ENCODE measurements around the gene ERI3. TPM values are rescaled to one million over a fixed set of nuclear protein-coding genes. Genes with fewer than 3 reads are reported as not detected.

Gene ERI3
- total RNA-seq, 1 donor from 2014 or later, result 37.9 TPM

DNA sequence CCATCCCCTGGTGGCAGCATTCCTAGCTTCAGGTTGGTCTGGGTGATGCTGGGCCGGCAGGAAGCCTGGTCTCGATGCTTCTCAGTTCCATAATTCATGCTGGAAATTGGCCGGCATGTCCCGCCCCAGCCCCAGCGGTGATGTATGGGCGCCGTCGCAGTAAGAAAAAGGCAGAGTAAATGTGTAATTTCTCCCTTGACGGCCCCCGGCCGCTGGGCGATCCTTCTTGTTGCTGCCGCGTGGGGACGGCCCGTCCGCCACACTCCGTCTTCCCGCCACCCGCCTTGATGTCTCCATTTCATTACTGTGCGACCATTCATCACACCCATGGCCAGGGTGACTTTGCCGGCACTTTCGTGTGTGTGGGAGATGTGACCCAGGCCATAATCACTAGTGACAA, 133.3 kb downstream of the ERI3 start:
- H3K4me1 Mint-ChIP-seq, result peaks cover 20% of the 10 kb centered on the region
- DNase-seq (no peak), ATAC-seq (ENCODE audit: low read depth) (no peak)
- H3K27me3 Mint-ChIP-seq, result no peaks in the 10 kb centered on the region
- ChIA-PET CTCF (no interaction called here), POLR2A (no interaction called here)
- H3K36me3 Mint-ChIP-seq (ENCODE audit: low read depth), result peaks cover 54% of the 10 kb centered on the region
- H3K4me3 Mint-ChIP-seq, result no peak overlapping the region
- intact Hi-C loops (cut with micrococcal nuclease), result no loop called here
- no peak overlapping the region for H3K27ac Mint-ChIP-seq
- no peaks in the 10 kb centered on the region for H3K9me3 Mint-ChIP-seq
- TF ChIP-seq, protein P1, sequence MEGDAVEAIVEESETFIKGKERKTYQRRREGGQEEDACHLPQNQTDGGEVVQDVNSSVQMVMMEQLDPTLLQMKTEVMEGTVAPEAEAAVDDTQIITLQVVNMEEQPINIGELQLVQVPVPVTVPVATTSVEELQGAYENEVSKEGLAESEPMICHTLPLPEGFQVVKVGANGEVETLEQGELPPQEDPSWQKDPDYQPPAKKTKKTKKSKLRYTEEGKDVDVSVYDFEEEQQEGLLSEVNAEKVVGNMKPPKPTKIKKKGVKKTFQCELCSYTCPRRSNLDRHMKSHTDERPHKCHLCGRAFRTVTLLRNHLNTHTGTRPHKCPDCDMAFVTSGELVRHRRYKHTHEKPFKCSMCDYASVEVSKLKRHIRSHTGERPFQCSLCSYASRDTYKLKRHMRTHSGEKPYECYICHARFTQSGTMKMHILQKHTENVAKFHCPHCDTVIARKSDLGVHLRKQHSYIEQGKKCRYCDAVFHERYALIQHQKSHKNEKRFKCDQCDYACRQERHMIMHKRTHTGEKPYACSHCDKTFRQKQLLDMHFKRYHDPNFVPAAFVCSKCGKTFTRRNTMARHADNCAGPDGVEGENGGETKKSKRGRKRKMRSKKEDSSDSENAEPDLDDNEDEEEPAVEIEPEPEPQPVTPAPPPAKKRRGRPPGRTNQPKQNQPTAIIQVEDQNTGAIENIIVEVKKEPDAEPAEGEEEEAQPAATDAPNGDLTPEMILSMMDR (IDR thresholded peaks at IDR 0.05), result no peak

- ATAC-seq (ENCODE audit: low read depth) (no peak), DNase-seq (no peak)
- H3K27me3 Mint-ChIP-seq, result no peaks in the 10 kb centered on the region
- intact Hi-C loops (cut with micrococcal nuclease), result no loop called here
- TF ChIP-seq, protein P1 (IDR thresholded peaks at IDR 0.05), result no peak
- H3K4me3 Mint-ChIP-seq, result no peak overlapping the region
- peaks cover 21% of the 10 kb centered on the region for H3K4me1 Mint-ChIP-seq
- CTCF ChIA-PET, result no interaction called here
- no peak overlapping the region for H3K27ac Mint-ChIP-seq
- POLR2A ChIA-PET, result interaction anchor here (0.5 kb wide), 1 partner anchor 1173 kb away, joined by 3 read pairs; no protein-coding TSS in a partner anchor
- peaks cover 64% of the 10 kb centered on the region for H3K36me3 Mint-ChIP-seq (ENCODE audit: low read depth)
- no peaks in the 10 kb centered on the region for H3K9me3 Mint-ChIP-seq
These were observed 134.3 kb downstream of the ERI3 start for GRCh38 chr1:44220755-44221154.

- TF ChIP-seq, protein P1 (IDR thresholded peaks at IDR 0.05), result no peak
- no peak overlapping the region for H3K27ac Mint-ChIP-seq
- no peaks in the 10 kb centered on the region for H3K27me3 Mint-ChIP-seq
- no peak overlapping the region for H3K4me3 Mint-ChIP-seq
- ChIA-PET CTCF (interaction anchor here (1.6 kb wide), 1 partner anchor 432 kb away, joined by 7 read pairs; no protein-coding TSS in a partner anchor), POLR2A (interaction anchor here (0.5 kb wide), 1 partner anchor 1173 kb away, joined by 3 read pairs; no protein-coding TSS in a partner anchor)
- ATAC-seq (ENCODE audit: low read depth) (no peak), DNase-seq (no peak)
- peaks cover 24% of the 10 kb centered on the region for H3K4me1 Mint-ChIP-seq
- intact Hi-C loops (cut with micrococcal nuclease), result no loop called here
- no peaks in the 10 kb centered on the region for H3K9me3 Mint-ChIP-seq
- peaks cover 69% of the 10 kb centered on the region for H3K36me3 Mint-ChIP-seq (ENCODE audit: low read depth)
These were observed 134.9 kb downstream of the ERI3 start for GRCh38 chr1:44220001-44220751.

- no peaks in the 10 kb centered on the region for H3K27me3 Mint-ChIP-seq
- peaks cover 71% of the 10 kb centered on the region for H3K36me3 Mint-ChIP-seq (ENCODE audit: low read depth)
- DNase-seq (no peak), ATAC-seq (ENCODE audit: low read depth) (no peak)
- H3K4me1 Mint-ChIP-seq, result peaks cover 31% of the 10 kb centered on the region
- no peak overlapping the region for H3K4me3 Mint-ChIP-seq
- TF ChIP-seq, protein P1 (IDR thresholded peaks at IDR 0.05), result no peak
- H3K27ac Mint-ChIP-seq, result no peak overlapping the region
- POLR2A ChIA-PET, result no interaction called here
- no peaks in the 10 kb centered on the region for H3K9me3 Mint-ChIP-seq
- intact Hi-C loops (cut with micrococcal nuclease), result loop anchor here (10.0 kb wide), 1 partner anchor 244 kb away; the partner anchor contains the start of genes ATP6V0B, B4GALT2 and DPH2
- CTCF ChIA-PET, result interaction anchor here (1.6 kb wide), 1 partner anchor 433 kb away, joined by 7 read pairs; no protein-coding TSS in a partner anchor
These were observed 135.8 kb downstream of the ERI3 start for GRCh38 chr1:44219301-44219626.

DNA sequence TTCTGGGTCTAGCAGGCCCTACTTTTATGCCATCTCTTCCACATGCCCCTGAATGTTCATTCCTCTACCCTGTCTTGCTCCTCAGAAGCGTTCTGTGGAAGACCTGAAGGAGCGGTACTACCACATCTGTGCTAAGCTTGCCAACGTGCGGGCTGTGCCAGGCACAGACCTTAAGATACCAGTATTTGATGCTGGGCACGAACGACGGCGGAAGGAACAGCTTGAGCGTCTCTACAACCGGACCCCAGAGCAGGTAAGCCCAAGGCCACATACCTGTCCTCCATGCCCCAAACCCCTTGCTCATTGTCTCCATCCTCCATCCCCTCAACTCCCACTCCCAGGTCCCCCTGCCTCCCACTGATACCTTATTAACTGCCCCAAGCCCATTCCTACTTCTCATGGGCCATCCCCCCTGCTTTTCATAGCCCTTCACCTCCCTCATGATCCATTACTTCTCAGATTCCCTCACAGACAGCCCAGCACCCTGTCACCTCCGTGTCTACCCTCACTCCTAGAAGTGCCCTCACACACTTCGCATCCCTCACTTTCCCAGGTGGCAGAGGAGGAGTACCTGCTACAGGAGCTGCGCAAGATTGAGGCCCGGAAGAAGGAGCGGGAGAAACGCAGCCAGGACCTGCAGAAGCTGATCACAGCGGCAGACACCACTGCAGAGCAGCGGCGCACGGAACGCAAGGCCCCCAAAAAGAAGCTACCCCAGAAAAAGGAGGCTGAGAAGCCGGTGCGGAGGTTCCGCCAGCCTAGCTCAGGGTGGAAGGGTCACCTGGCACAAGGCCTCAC, 136.4 kb downstream of the ERI3 start:
- ChIA-PET CTCF (interaction anchor here (1.4 to 1.6 kb wide), 6 partner anchors 9 to 434 kb away, joined by 4 to 15 read pairs (median 5); no protein-coding TSS in a partner anchor), POLR2A (no interaction called here)
- H3K36me3 Mint-ChIP-seq (ENCODE audit: low read depth), result peaks cover 71% of the 10 kb centered on the region
- H3K27ac Mint-ChIP-seq, result no peak overlapping the region
- no peak overlapping the region for H3K4me3 Mint-ChIP-seq
- no peaks in the 10 kb centered on the region for H3K27me3 Mint-ChIP-seq
- DNase-seq, result no peak
- H3K9me3 Mint-ChIP-seq, result no peaks in the 10 kb centered on the region
- intact Hi-C loops (cut with micrococcal nuclease), result loop anchor here (10.0 kb wide), 1 partner anchor 244 kb away; the partner anchor contains the start of genes ATP6V0B, B4GALT2 and DPH2
- peaks cover 34% of the 10 kb centered on the region for H3K4me1 Mint-ChIP-seq
- ATAC-seq (ENCODE audit: low read depth), result no peak
- TF ChIP-seq, protein P1 (IDR thresholded peaks at IDR 0.05), result no peak
